Measurements from ENCODE around the gene RESF1.

DNA sequence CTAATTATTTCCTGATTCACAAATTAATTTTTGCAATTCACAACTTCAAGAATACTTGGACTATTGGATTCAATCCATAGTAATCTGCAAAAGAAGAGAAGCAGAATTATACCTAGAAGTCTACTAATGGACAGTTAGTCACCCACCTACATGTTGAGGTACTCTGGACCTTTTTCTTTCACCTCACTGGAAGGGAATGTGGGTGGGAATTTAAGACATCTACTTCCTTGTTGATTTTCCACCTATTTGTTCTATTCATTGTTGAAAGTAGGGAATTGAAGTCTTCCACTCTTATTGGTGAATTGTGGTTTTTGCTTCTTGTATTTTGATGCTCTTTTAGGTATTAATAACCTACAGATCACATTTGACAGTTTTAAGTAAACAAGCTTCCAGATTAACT lies 11.0 kb downstream of the RESF1 start:
- TF ChIP-seq, protein P1, sequence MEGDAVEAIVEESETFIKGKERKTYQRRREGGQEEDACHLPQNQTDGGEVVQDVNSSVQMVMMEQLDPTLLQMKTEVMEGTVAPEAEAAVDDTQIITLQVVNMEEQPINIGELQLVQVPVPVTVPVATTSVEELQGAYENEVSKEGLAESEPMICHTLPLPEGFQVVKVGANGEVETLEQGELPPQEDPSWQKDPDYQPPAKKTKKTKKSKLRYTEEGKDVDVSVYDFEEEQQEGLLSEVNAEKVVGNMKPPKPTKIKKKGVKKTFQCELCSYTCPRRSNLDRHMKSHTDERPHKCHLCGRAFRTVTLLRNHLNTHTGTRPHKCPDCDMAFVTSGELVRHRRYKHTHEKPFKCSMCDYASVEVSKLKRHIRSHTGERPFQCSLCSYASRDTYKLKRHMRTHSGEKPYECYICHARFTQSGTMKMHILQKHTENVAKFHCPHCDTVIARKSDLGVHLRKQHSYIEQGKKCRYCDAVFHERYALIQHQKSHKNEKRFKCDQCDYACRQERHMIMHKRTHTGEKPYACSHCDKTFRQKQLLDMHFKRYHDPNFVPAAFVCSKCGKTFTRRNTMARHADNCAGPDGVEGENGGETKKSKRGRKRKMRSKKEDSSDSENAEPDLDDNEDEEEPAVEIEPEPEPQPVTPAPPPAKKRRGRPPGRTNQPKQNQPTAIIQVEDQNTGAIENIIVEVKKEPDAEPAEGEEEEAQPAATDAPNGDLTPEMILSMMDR (IDR thresholded peaks at IDR 0.05), result no peak
- no peak for TF ChIP-seq HMGA2 (CRISPR knock-in tag; IDR thresholded peaks at IDR 0.05)
- TF ChIP-seq ESRRA (CRISPR knock-in tag; IDR thresholded peaks at IDR 0.05; ENCODE audit: borderline replicate concordance), result no peak
- TF ChIP-seq, protein P2, sequence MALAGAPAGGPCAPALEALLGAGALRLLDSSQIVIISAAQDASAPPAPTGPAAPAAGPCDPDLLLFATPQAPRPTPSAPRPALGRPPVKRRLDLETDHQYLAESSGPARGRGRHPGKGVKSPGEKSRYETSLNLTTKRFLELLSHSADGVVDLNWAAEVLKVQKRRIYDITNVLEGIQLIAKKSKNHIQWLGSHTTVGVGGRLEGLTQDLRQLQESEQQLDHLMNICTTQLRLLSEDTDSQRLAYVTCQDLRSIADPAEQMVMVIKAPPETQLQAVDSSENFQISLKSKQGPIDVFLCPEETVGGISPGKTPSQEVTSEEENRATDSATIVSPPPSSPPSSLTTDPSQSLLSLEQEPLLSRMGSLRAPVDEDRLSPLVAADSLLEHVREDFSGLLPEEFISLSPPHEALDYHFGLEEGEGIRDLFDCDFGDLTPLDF (CRISPR knock-in tag; IDR thresholded peaks at IDR 0.05), result no peak
- TF ChIP-seq, protein P3, sequence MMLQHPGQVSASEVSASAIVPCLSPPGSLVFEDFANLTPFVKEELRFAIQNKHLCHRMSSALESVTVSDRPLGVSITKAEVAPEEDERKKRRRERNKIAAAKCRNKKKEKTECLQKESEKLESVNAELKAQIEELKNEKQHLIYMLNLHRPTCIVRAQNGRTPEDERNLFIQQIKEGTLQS (CRISPR knock-in tag; conservative IDR thresholded peaks at IDR 0.05), result no peak
- no peak for TF ChIP-seq ZNF423 (CRISPR knock-in tag; IDR thresholded peaks at IDR 0.05)
- no peak for TF ChIP-seq ETV6 (CRISPR knock-in tag; IDR thresholded peaks at IDR 0.05)
- TF ChIP-seq, protein P4, sequence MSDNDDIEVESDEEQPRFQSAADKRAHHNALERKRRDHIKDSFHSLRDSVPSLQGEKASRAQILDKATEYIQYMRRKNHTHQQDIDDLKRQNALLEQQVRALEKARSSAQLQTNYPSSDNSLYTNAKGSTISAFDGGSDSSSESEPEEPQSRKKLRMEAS (CRISPR knock-in tag; IDR thresholded peaks at IDR 0.05), result no peak
- TF ChIP-seq NR2C2 (CRISPR knock-in tag; IDR thresholded peaks at IDR 0.05), result no peak
- no peak for TF ChIP-seq SMAD3 (CRISPR knock-in tag; IDR thresholded peaks at IDR 0.05; ENCODE audit: borderline replicate concordance)
- no peak for TF ChIP-seq GRHL2 (CRISPR knock-in tag; IDR thresholded peaks at IDR 0.05; ENCODE audit: insufficient replicate concordance, severe bottlenecking)
